KG1 (cell line): ENCODE results near the gene DLD.
"Not testable (repeated sequence)": the region's sequence is repeated elsewhere in the genome, so short reads cannot be mapped to it uniquely, and the experiment has no call there.

Source experiments
- DNase-seq: peaks from one replicate; lab custom pipeline; 2025; lab: John Stamatoyannopoulos, UW

Gene DLD

DNA sequence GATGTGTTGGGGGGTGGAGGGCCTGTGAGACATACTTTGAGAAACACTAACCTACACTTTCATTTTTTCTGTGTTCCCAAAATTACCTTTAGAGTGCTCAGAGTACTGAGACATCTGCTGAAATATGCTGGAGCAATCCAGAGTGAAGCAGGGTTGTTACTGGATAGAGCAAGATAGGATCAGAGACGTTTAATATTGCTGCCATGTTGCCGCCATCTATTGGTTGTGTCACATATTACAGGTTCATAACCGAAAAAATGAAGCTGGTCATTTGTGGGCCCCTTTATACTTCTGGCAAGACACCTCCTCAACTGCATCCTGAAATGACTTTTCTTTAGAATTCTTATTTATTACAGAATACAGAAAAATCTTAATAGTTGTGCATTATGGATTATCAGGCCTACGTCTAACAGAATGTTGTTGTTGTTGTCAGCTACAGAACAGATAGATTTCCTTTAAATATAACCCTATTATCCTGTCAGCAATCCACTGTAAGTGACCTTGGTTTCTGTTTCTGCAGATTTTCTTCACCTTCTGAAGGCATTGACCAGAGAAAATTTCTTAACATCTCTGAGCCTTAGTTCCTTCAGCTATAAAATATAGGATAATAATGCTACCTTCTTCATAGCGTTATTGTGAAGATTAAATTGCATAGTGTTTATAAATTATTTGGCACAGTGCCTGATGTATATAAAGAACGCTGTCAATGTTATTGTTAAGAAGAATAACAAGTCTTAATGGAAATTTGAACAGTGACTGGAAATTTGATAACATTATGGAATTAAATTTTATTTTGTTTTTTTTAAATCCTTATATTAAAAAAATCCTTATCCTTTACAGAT lies 16.2 kb upstream of the DLD start:
- DNase-seq, result no peak

- no peak for DNase-seq
Measured at GRCh38 chr7:107876916-107877315, 14.1 kb upstream of the DLD start.

DNA sequence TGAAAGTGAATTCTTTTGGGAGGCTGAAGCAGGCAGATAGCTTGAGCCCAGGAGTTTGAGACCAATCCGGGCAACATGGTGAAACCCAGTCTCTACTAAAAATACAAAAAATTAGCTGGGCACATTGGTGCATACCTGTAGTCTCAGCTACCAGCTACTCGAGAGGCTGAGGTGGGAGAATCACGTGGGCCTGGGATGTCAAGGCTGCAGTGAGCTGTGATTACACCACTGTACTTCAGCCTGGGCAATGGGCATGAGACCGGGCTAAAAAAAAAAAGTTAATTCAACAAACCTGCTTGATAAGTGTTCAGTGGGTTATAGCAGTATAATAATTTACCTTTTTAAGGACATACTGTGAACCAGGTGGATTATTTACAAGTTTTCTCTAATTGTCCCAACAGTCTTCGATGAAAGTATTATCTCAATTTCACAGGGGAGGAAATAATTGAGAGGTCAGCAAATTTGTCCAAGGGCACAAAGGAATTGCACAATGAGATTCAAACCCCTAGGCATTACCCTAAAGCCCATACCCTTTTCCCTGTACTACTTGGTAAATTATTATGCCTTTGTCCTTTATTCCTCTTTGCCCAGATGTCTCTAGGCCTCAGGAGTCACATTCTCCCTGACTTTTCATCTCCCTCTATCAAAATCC lies 13.1 kb upstream of the DLD start:
- no peak for DNase-seq

DNA sequence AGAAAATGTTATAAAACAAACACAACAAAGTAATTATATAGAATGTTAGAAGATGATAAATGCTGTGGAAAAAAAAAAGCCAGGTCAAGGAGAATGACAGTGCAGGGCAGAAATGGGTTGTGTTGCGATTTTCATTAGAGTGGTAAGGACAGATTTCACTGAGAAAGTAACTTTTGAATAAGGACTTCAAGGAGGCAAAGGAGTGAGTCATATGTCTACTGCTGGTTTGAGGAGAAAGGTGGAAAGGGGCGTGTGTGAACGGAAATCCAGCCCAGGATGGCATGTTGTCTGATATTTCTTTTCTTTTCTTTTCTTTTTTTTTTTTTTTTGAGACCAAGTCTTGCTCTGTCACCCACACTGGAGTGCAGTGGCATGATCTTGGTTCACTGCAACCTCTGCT lies 12.3 kb upstream of the DLD start:
- no peak for DNase-seq

DNA sequence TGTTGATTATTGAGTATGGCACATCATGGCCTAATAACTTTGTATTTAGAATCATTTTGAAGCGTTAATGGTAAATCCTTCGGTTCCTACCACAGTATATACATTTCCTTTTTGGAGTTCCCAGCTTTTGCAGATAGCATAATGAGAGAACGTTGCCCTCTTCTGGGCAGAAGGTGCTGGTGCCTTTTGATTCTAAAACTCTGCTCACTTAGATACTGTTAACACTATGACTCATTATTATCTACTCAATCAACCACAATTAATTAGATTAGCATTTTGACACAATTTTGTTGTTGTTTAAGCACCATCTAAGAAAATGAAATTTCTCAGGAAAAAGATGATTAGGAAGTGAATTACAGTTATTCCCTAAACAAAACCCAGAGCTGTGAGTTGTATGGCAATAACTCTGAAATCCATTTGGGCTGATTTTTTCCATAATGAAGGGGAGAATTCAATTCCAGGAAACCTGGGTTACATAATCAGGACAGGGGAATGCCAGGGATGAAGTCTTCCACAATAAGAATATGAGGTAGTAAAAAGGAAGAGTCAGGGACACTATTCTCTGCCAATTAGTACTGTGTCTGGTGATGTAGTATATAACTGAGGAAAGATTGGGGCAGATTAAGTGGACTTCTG lies 11.5 kb upstream of the DLD start:
- no peak for DNase-seq

DNA sequence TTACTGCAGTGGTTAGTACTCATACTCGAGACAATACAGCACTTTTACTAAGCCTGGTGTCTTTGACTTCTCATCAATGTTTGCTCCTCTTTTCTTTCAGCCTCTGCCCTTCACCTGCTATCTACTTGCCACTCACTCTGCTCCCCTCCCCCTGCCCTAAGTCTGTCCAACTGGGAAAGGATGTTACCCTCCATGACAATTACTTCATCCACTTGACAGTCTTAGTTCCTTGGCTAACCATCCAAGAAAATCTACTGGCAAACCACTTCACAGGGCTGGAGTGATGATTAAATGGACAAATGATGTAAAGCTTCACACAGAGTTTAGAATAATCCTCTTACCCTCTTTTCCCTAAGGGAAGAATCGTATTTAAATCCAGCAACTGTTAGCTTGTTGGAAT lies 8.2 kb upstream of the DLD start:
- DNase-seq, result no peak

DNA sequence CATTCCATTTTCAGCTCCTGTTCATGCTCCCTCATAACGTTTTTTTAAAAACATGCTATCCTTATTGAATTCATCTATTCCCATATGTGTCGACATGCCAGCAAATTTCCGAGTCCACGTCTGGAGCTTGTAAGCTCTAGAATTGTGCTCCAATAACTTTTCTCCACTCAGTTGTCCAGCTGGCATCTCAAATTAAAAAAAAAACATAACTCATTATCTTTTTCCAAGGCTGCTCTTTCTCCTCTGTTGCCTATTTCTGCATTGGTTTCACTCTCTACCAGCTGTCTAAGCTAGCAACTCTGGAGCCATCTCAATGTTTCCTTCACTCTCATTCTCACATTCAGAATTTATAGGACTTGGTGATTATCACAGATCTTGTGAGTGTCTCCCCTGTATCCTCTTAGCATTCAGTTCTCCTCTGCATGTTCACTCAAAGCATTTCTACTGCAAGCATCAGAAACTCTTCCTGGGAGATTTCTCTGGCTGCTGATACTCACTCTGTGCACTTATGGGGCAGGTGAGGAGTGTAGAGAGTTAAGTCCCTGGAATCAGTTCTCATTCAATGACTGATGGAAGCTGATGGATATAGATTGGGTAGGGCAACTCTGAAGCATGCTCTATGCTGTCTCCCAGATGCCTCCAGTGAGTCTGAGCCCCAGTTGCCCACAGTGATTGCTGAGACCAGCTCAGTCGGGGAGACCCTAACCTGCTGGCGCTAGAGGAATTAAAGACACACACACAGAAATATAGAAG lies 6.7 kb upstream of the DLD start:
- no peak for DNase-seq

DNA sequence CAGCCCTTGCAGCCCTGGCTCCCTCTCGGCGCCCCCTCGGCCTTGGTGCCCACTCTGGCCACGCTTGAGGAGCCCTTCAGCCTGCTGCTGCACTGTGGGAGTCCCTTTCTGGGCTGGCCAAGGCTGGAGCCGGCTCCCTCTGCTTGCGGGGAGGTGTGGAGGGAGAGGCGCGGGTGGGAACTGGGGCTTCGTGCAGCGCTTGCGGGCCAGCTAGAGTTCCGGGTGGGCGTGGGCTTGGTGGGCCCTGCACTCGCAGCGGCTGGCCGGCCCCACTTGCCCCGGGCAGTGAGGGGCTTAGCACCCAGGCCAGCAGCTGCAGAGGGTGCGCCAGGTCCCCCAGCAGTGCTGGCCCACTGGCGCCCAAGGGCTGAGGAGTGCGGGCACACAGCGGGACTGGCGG lies 3.2 kb upstream of the DLD start:
- DNase-seq, result not testable (repeated sequence)

GRCh38 chr7:107889992-107890391 lies 991 bp upstream of the DLD start:
- DNase-seq, result no peak

GRCh38 chr7:107890493-107890961 lies 456 bp upstream of the DLD start:
- DNase-seq, result no peak

GRCh38 chr7:107891636-107892366 lies 818 bp downstream of the DLD start:
- no peak for DNase-seq

- DNase-seq, result not testable (repeated sequence)
Measured at GRCh38 chr7:107892367-107892741, 1.4 kb downstream of the DLD start.

- DNase-seq, result no peak
Measured at GRCh38 chr7:107898997-107899594, 8.1 kb downstream of the DLD start.

GRCh38 chr7:107900496-107901015 lies 9.6 kb downstream of the DLD start:
- no peak for DNase-seq

DNA sequence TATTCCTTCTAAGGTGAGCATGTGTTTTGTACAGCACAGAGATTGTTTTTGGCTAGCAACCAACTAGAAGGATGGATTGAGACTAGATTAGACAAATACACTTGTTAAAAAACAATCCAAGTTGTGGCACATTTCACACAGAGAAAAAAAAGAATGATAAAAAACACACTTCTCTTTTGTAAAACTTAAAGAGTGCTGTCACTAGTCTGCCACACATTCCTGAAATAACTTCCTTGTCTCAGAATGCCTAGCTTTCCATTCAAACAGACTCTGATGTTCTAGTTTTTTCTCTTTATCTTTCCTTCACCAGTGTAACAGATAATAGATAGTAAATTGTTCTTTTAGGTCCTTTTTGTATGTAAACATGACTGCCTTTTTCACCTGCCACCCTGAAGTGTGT lies 11.4 kb downstream of the DLD start:
- no peak for DNase-seq

GRCh38 chr7:107907790-107908189 lies 16.8 kb downstream of the DLD start:
- DNase-seq, result no peak

- DNase-seq, result no peak
Measured at GRCh38 chr7:107909445-107909844, 18.5 kb downstream of the DLD start.

DNA sequence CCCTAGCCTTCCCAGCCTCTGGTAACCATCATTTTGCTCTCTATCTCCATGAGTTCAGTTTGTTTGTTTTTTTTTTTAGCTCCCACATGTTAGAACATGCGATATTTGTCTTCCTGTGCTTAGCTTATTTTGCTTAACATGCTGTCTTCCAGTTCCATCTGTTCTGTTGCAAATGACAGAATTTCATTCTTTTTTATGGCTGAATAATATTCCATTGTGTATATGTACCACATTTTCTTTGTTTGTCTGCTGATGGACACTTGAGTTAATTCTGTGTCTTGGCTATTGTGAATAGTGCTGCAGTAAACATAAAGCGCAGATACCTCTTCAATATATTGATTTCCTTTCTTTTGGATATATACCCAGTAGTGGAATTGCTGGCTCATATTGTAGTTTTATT lies 21.0 kb downstream of the DLD start:
- DNase-seq, result no peak

GRCh38 chr7:107913851-107914250 lies 22.9 kb downstream of the DLD start:
- no peak for DNase-seq

DNA sequence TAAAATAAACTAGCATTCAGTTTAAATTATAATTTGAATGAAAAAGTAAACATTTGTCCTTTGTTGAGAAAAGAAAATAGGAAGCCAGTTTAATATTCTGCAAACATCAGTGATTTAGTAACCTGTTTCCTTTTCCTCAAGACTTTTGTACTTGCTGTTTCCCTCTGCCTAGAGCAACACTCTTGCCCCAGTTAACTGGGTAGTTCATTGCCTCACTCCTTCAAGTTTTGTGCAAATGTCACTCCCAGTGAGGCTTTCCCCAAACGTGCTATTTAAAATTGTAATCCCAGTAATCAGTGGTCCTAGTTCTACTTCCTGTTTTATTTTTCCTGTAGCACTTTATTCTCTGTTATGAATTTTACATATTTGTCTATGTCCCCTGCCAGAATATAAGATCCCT lies 23.8 kb downstream of the DLD start:
- DNase-seq, result no peak

- DNase-seq, result no peak
Measured at GRCh38 chr7:107915541-107915940, 24.6 kb downstream of the DLD start.
